ENCODE data around the gene NUDT15. TPM values are rescaled to one million over a fixed set of nuclear protein-coding genes. Genes with fewer than 3 reads are reported as not detected.
A peak's percentile ranks its signal among the peaks of the same experiment; 100 is the strongest.

The NUDT15 gene
- total RNA-seq, 6 experiments from 2014 or later: 5.1 to 7.6 (median 6.3) TPM

DNA sequence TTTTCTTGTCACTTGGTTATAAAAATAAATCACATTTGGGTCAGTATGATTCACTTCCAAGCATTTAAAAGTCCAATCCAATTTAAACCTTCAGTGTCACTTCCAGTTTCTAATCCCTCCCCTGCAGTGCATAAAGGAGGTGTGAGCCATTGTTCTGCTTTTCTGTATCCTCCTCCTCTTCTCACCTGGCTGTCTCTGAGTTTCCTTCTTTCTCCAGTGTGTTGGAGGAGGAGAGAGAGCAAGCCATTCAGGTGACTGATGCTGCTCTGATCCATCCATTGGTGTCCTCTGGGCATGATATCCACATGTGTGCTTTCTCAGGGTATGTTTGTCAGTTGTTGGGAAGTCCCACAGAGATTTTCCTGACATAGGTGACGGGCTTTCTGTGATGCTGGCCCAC lies 1.2 kb downstream of the NUDT15 start:
- no peak for TF ChIP-seq POLR2A (IDR thresholded peaks at IDR 0.05)
- TF ChIP-seq, protein P1, sequence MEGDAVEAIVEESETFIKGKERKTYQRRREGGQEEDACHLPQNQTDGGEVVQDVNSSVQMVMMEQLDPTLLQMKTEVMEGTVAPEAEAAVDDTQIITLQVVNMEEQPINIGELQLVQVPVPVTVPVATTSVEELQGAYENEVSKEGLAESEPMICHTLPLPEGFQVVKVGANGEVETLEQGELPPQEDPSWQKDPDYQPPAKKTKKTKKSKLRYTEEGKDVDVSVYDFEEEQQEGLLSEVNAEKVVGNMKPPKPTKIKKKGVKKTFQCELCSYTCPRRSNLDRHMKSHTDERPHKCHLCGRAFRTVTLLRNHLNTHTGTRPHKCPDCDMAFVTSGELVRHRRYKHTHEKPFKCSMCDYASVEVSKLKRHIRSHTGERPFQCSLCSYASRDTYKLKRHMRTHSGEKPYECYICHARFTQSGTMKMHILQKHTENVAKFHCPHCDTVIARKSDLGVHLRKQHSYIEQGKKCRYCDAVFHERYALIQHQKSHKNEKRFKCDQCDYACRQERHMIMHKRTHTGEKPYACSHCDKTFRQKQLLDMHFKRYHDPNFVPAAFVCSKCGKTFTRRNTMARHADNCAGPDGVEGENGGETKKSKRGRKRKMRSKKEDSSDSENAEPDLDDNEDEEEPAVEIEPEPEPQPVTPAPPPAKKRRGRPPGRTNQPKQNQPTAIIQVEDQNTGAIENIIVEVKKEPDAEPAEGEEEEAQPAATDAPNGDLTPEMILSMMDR (IDR thresholded peaks at IDR 0.05): no peak
- intact Hi-C loops (cut with DNase I): no loop called here
- Histone ChIP-seq H3K9me3 (no peaks in the 10 kb centered on the region), H3K4me1 (peaks cover 0 to 8% (median 0%) of the 10 kb centered on the region in 4 donors), H3K36me3 (peaks cover 0 to 7% (median 0%) of the 10 kb centered on the region in 4 donors), H3K27ac (peak overlapping the region in 2 of 3 donors; percentile 96 to 99), H3K27me3 (no peaks in the 10 kb centered on the region), H3K4me3 (peak overlapping the region in 1 of 3 donors; percentile 69)
- no CpG with 5 or more reads among the region's 1 CpG for WGBS (ENCODE audit: insufficient coverage, low coverage, low lambda C conversion rate, missing lambda C conversion rate)
- DNase-seq (no peak), ATAC-seq (no peak)

DNA sequence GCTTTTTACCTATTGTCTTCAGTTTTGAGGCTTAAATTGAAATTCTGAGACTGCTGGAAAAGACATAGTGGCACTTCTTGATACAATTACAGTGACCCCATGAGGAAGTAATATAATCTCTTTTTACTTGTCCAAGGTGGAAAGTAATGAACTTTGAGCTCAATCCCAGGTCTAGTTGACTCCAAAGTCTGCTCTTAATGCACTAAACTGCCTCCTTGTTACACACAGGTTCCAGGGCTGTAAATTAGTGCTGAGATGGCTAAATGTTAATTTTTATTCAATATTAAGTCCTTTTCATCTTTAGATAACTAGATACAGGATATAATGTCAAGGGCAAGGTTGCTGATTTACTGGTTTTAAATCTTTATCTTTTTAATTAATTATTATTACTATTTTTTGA lies 2.5 kb downstream of the NUDT15 start:
- TF ChIP-seq, protein P1 (IDR thresholded peaks at IDR 0.05): no peak
- no peak for TF ChIP-seq POLR2A (IDR thresholded peaks at IDR 0.05)
- Histone ChIP-seq H3K27ac (no peak overlapping the region), H3K9me3 (no peaks in the 10 kb centered on the region), H3K4me1 (peaks cover 0 to 8% (median 0%) of the 10 kb centered on the region in 4 donors), H3K4me3 (no peak overlapping the region), H3K27me3 (no peaks in the 10 kb centered on the region), H3K36me3 (peaks cover 0 to 7% (median 0%) of the 10 kb centered on the region in 4 donors)
- ATAC-seq (no peak), DNase-seq (no peak)
- intact Hi-C loops (cut with DNase I): no loop called here

DNA sequence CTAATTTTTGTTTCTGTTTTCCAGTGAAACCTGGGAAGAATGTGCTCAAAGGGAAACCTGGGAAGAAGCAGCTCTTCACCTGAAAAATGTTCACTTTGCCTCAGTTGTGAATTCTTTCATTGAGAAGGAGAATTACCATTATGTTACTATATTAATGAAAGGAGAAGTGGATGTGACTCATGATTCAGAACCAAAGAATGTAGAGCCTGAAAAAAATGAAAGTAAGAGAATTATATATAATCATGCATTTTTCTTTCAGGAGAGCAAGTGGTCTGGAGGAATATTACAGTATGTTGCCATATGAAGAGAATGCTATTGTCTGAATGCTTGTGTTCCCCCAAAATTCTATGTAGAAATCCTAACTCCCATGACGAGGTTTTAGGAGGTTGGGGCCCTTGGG lies 3.4 kb downstream of the NUDT15 start:
- Histone ChIP-seq H3K36me3 (peaks cover 0 to 7% (median 0%) of the 10 kb centered on the region in 4 donors), H3K27me3 (no peaks in the 10 kb centered on the region), H3K9me3 (no peaks in the 10 kb centered on the region), H3K4me1 (peaks cover 0 to 8% (median 0%) of the 10 kb centered on the region in 4 donors), H3K4me3 (no peak overlapping the region), H3K27ac (no peak overlapping the region)
- no peak for DNase-seq
- intact Hi-C loops (cut with DNase I): no loop called here
- WGBS (ENCODE audit: insufficient coverage, low coverage, low lambda C conversion rate, missing lambda C conversion rate): 80% methylated on average over 1 of the region's 1 CpG
- TF ChIP-seq POLR2A (IDR thresholded peaks at IDR 0.05): no peak
- TF ChIP-seq, protein P1 (IDR thresholded peaks at IDR 0.05): no peak
- ATAC-seq: no peak

DNA sequence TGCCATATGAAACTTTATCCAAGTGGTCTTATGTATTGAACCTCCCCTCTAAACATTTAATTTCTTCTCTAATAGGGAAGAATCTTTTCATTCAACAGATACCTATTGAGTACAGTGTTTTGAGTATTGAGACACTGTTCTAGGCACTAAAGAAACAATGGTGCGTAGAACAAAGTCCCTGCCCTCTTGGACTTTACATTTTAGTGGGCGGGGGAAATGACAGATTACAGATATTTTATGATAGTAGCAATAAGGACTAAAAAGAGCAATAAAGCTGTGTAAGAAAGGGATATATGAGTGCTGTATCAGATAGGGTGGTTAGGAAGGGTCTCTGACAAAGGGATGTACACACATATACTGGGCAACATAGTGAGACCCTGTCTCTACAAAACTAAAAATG lies 5.4 kb downstream of the NUDT15 start:
- no peak overlapping the region for H3K27ac ChIP-seq
- H3K27me3 ChIP-seq: no peaks in the 10 kb centered on the region
- intact Hi-C loops (cut with DNase I): no loop called here
- H3K4me3 ChIP-seq: no peak overlapping the region
- H3K36me3 ChIP-seq: peaks cover 0 to 7% (median 0%) of the 10 kb centered on the region in 4 donors
- no peak for TF ChIP-seq POLR2A (IDR thresholded peaks at IDR 0.05)
- TF ChIP-seq, protein P1 (IDR thresholded peaks at IDR 0.05): no peak
- DNase-seq: no peak
- no peak for ATAC-seq
- H3K4me1 ChIP-seq: no peaks in the 10 kb centered on the region
- H3K9me3 ChIP-seq: no peaks in the 10 kb centered on the region
- WGBS (ENCODE audit: insufficient coverage, low coverage, low lambda C conversion rate, missing lambda C conversion rate): 100% methylated on average over 2 of the region's 2 CpGs
